Loucy (cell line): ENCODE data around the gene ITGA6.
A peak's percentile ranks its signal among the peaks of the same experiment; 100 is the strongest.

Source experiments
- H2AFZ ChIP-seq: fragments of 200-600 bp; sonication (generic); 2 replicates; pipeline ENCODE4 v1.6.0; 2016; ENCODE audit warnings: antibody characterized with exemption, mild to moderate bottlenecking, low read length, moderate library complexity
- H3F3A ChIP-seq: fragments of 200-600 bp; 2 replicates; pipeline ENCODE4 v1.6.0; 2016; ENCODE audit warnings: antibody characterized with exemption, low read depth, mild to moderate bottlenecking
- H3K27me3 ChIP-seq: fragments of 200-600 bp; sonication (generic); 2 replicates; pipeline ENCODE4 v1.6.1; 2014; ENCODE audit warnings: low read length, mild to moderate bottlenecking; ENCODE audit not compliant: insufficient read depth, poor library complexity, severe bottlenecking
- H3K36me3 ChIP-seq: fragments of 200-600 bp; sonication (generic); 2 replicates; pipeline ENCODE4 v1.6.1; 2016; ENCODE audit warnings: low read length; ENCODE audit not compliant: insufficient read depth
- H3K4me1 ChIP-seq: fragments of 200-600 bp; sonication (generic); 2 replicates; pipeline ENCODE4 v1.5.1; 2014; ENCODE audit warnings: low read length, mild to moderate bottlenecking; ENCODE audit not compliant: insufficient read depth, poor library complexity, severe bottlenecking
- H3K4me2 ChIP-seq: fragments of 200-600 bp; sonication (generic); 2 replicates; pipeline ENCODE4 v1.6.0; 2014; ENCODE audit warnings: antibody characterized with exemption, low read length, low read depth, mild to moderate bottlenecking; ENCODE audit not compliant: poor library complexity, severe bottlenecking
- H3K4me3 ChIP-seq: fragments of 200-600 bp; sonication (generic); 2 replicates; pipeline ENCODE4 v1.5.1; 2014; ENCODE audit warnings: low read length, mild to moderate bottlenecking, mixed read lengths; ENCODE audit not compliant: poor library complexity, severe bottlenecking
- H3K79me2 ChIP-seq: fragments of 200-600 bp; sonication (generic); 2 replicates; pipeline ENCODE4 v1.6.1; 2014; ENCODE audit warnings: low read length; ENCODE audit not compliant: insufficient read depth
- H3K9ac ChIP-seq: fragments of 200-600 bp; sonication (generic); 2 replicates; pipeline ENCODE4 v1.6.0; 2014; ENCODE audit warnings: mild to moderate bottlenecking, low read depth, low read length, moderate library complexity; ENCODE audit not compliant: poor library complexity, severe bottlenecking
- H3K9me2 ChIP-seq: fragments of 200-600 bp; sonication (generic); replicated peaks from 2 replicates; pipeline ENCODE4 v1.6.1; 2016; ENCODE audit warnings: low read depth, low read length, mixed read lengths
- H3K9me3 ChIP-seq: fragments of 200-600 bp; sonication (generic); 2 replicates; pipeline ENCODE4 v1.6.1; 2014; ENCODE audit warnings: mild to moderate bottlenecking, antibody characterized with exemption, low read length, low read depth; ENCODE audit not compliant: insufficient read depth
- H4K20me1 ChIP-seq: fragments of 200-600 bp; sonication (generic); 2 replicates; pipeline ENCODE4 v1.6.0; 2014; ENCODE audit warnings: antibody characterized with exemption, low read length, mild to moderate bottlenecking; ENCODE audit not compliant: insufficient read depth, poor library complexity, severe bottlenecking
- EZH2phosphoT487 ChIP-seq: fragments of 200-600 bp; IDR thresholded peaks from 2 replicates; pipeline ENCODE4 v1.6.1; 2018; ENCODE audit warnings: antibody characterized with exemption, mild to moderate bottlenecking, moderate library complexity, borderline replicate concordance
- TF ChIP-seq, protein P1 (sequence below): fragments of 200-600 bp; sonication (generic); conservative IDR thresholded peaks from 2 replicates; pipeline ENCODE4 v1.5.1; 2014; ENCODE audit warnings: mild to moderate bottlenecking, antibody characterized with exemption, low read length

ITGA6 gene

DNA sequence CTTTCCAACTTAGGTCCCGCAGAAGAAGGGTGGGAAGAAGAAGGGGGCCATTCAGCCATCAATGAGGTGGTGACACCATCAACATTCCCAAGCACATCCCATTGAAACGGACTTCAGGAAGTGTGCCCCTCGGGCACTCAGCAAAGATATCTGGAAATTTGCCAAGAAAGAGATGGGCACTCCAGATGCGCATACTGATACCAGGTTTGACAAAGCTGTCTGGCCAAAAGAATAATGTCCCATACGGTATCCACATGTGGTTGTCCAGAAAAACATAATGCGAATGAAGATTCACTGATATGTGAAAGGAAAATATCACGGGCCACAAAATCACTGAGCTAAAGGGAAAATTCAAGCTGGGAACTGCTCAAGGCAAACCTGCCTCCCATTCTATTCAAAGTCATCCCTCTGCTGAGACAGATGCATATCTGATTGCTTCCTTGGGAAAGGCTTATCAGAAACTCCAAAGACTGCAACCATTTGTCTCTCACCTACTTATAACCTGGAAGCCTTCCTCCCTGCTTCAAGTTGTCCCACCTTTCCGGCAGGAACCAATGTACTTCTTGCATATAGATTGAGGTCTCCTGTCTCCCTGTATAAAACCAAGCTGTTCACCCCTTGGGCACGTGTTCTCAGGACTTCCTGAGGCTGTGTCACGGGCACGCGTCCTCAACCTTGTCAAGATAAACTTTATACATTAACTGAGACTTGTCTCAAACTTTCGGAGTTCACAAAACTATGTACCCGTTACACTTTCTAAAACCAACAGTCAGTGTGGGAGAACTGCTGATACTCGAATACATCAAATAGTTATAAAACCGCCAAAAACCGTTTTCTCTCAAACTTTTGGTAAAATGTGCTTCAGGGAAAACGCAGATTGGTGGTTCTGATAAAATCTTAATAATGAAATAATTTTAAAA, 127.2 kb downstream of the ITGA6 start:
- H3K9ac ChIP-seq = peak overlapping the region; percentile 60
- H3K4me1 ChIP-seq = peaks cover 17% of the 10 kb centered on the region
- peak overlapping the region; percentile 70 for H3K4me2 ChIP-seq
- TF ChIP-seq, protein P1, sequence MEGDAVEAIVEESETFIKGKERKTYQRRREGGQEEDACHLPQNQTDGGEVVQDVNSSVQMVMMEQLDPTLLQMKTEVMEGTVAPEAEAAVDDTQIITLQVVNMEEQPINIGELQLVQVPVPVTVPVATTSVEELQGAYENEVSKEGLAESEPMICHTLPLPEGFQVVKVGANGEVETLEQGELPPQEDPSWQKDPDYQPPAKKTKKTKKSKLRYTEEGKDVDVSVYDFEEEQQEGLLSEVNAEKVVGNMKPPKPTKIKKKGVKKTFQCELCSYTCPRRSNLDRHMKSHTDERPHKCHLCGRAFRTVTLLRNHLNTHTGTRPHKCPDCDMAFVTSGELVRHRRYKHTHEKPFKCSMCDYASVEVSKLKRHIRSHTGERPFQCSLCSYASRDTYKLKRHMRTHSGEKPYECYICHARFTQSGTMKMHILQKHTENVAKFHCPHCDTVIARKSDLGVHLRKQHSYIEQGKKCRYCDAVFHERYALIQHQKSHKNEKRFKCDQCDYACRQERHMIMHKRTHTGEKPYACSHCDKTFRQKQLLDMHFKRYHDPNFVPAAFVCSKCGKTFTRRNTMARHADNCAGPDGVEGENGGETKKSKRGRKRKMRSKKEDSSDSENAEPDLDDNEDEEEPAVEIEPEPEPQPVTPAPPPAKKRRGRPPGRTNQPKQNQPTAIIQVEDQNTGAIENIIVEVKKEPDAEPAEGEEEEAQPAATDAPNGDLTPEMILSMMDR = no peak
- no peak for TF ChIP-seq EZH2phosphoT487
- H2AFZ ChIP-seq = no peak overlapping the region
- H3F3A ChIP-seq = no peaks in the 10 kb centered on the region
- H3K9me2 ChIP-seq = no peaks in the 10 kb centered on the region
- H3K4me3 ChIP-seq = peak overlapping the region; percentile 75
- H3K36me3 ChIP-seq = no peaks in the 10 kb centered on the region
- H4K20me1 ChIP-seq = peaks cover 13% of the 10 kb centered on the region
- peaks cover 53% of the 10 kb centered on the region for H3K79me2 ChIP-seq
- H3K9me3 ChIP-seq = no peaks in the 10 kb centered on the region
- H3K27me3 ChIP-seq = peaks cover 11% of the 10 kb centered on the region

DNA sequence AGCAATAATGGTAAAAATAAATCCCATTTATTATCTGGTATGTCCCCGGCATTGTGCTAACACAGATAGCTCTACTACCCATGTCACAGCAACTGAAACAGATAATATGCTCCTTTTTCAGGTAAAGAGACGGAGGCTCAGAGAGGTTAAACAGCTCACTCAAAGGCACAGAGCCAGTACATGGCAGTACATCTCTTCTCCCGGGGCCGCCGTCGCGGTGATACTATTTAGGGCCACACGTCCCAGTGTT, 127.8 kb downstream of the ITGA6 start:
- Histone ChIP-seq H3K36me3 (no peaks in the 10 kb centered on the region), H3K9ac (peak overlapping the region; percentile 60), H3K4me3 (peak overlapping the region; percentile 75), H4K20me1 (peaks cover 13% of the 10 kb centered on the region), H3K79me2 (peaks cover 53% of the 10 kb centered on the region), H3K9me3 (no peaks in the 10 kb centered on the region), H3K4me2 (peak overlapping the region; percentile 70), H3K4me1 (peaks cover 14% of the 10 kb centered on the region), H3K9me2 (no peaks in the 10 kb centered on the region), H3F3A (no peaks in the 10 kb centered on the region), H3K27me3 (peaks cover 11% of the 10 kb centered on the region), H2AFZ (peak overlapping the region; percentile 61)
- TF ChIP-seq, protein P1 = no peak
- no peak for TF ChIP-seq EZH2phosphoT487
